ENCODE results near the gene CHRDL2. TPM values are rescaled to one million over a fixed set of nuclear protein-coding genes. Genes with fewer than 3 reads are reported as not detected.

The CHRDL2 gene
- total RNA-seq, 4 donors from 2014 or later = not detected

- no peak for TF ChIP-seq CTCF (IDR thresholded peaks at IDR 0.05)
- TF ChIP-seq POLR2A (IDR thresholded peaks at IDR 0.05) = no peak
- no peak overlapping the region for H3K4me3 ChIP-seq (ENCODE audit: low read depth, poor library complexity, severe bottlenecking)
- intact Hi-C loops (cut with DNase I; ENCODE audit: low total_unique reads) = no loop called here
- whole genome bisulfite sequencing, 2 donors = 66 to 67% methylated on average over 8 of the region's 8 CpGs
- DNase-seq (ENCODE audit: low spot score in 2 of 2) = no peak
These were observed 20.8 kb downstream of the CHRDL2 start for GRCh38 chr11:74710281-74710938.

GRCh38 chr11:74709175-74709574, 22.1 kb downstream of the CHRDL2 start:
- intact Hi-C loops (cut with DNase I; ENCODE audit: low total_unique reads) = no loop called here
- no peak for DNase-seq (ENCODE audit: low spot score in 2 of 2)
- no peak for TF ChIP-seq POLR2A (IDR thresholded peaks at IDR 0.05)
- TF ChIP-seq CTCF (IDR thresholded peaks at IDR 0.05) = no peak
- H3K4me3 ChIP-seq (ENCODE audit: low read depth, poor library complexity, severe bottlenecking) = no peak overlapping the region
- 72 to 83% methylated on average over 3 of the region's 3 CpGs for WGBS, 2 donors

GRCh38 chr11:74707602-74708510, 23.4 kb downstream of the CHRDL2 start:
- 89 to 94% methylated on average over 7 to 10 of the region's 10 CpGs for WGBS, 2 donors
- intact Hi-C loops (cut with DNase I; ENCODE audit: low total_unique reads) = no loop called here
- no peak for DNase-seq (ENCODE audit: low spot score in 2 of 2)
- TF ChIP-seq CTCF (IDR thresholded peaks at IDR 0.05) = no peak
- no peak for TF ChIP-seq POLR2A (IDR thresholded peaks at IDR 0.05)
- H3K4me3 ChIP-seq (ENCODE audit: low read depth, poor library complexity, severe bottlenecking) = no peak overlapping the region

GRCh38 chr11:74707182-74707581, 24.0 kb downstream of the CHRDL2 start:
- intact Hi-C loops (cut with DNase I; ENCODE audit: low total_unique reads) = no loop called here
- 93 to 96% methylated on average over 3 of the region's 3 CpGs for WGBS, 2 donors
- DNase-seq (ENCODE audit: low spot score in 2 of 2) = no peak
- no peak overlapping the region for H3K4me3 ChIP-seq (ENCODE audit: low read depth, poor library complexity, severe bottlenecking)
- no peak for TF ChIP-seq CTCF (IDR thresholded peaks at IDR 0.05)
- no peak for TF ChIP-seq POLR2A (IDR thresholded peaks at IDR 0.05)

- intact Hi-C loops (cut with DNase I; ENCODE audit: low total_unique reads) = no loop called here
- no peak for TF ChIP-seq CTCF (IDR thresholded peaks at IDR 0.05)
- WGBS, 2 donors = 92 to 96% methylated on average over 13 of the region's 13 CpGs
- H3K4me3 ChIP-seq (ENCODE audit: low read depth, poor library complexity, severe bottlenecking) = no peak overlapping the region
- DNase-seq (ENCODE audit: low spot score in 2 of 2) = no peak
These were observed 28.0 kb downstream of the CHRDL2 start for GRCh38 chr11:74703211-74703610.
